Measurements from ENCODE around the gene STK11. TPM values are rescaled to one million over a fixed set of nuclear protein-coding genes. Genes with fewer than 3 reads are reported as not detected.

STK11 gene
- total and polyA plus RNA-seq, 2 experiments from 2014 or later = 4.6 to 64.1 TPM

DNA sequence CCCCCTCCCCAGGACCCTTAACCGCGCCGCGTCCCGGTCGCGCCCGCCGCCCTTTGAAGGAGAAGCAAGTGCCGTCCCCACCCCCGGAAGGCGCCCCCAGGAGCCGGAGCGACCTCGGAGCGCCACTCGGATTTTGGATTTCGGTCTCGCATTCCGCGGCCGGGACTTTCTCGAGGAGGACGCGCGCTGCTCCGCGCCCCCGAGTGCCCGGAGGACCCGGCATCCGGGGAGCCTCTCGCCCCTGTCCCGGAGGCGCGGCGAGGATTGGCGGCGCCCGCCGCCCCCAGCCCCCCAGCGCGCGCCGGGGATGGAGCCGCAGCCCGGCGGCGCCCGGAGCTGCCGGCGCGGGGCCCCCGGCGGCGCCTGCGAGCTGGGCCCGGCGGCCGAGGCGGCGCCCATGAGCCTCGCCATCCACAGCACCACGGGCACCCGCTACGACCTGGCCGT is 44.4 kb downstream of the STK11 start:
- WGBS, 2 experiments (ENCODE audit: low coverage in 1 of 2, low lambda C conversion rate in 2 of 2, missing lambda C conversion rate in 2 of 2) = 0% methylated on average over 2 to 30 of the region's 67 CpGs
- Histone ChIP-seq H3K27ac (peak overlapping the region; percentile 98), H3K4me1 (ENCODE audit: insufficient read depth) (peaks cover 24% of the 10 kb centered on the region), H4K20me1 (ENCODE audit: insufficient read depth) (no peaks in the 10 kb centered on the region), H2AFZ (no peak overlapping the region), H3K9me3 (ENCODE audit: low read depth) (no peaks in the 10 kb centered on the region), H3K4me3 (peak overlapping the region; percentile 85), H3K36me3 (ENCODE audit: low read depth) (peaks cover 17% of the 10 kb centered on the region), H3F3A (ENCODE audit: insufficient read depth) (peaks cover 12% of the 10 kb centered on the region; the same call in 1 of the 2 replicates), H3K4me2 (ENCODE audit: unreplicated experiment) (peak overlapping the region; percentile 87), H3K27me3 (replicated peaks; ENCODE audit: insufficient read depth) (no peaks in the 10 kb centered on the region), H3K9me2 (ENCODE audit: insufficient read depth) (no peaks in the 10 kb centered on the region), H3K79me2 (ENCODE audit: insufficient read depth) (peaks cover 39% of the 10 kb centered on the region), H3K9ac (peak overlapping the region; percentile 99)
- DNase-seq = no peak
- in situ Hi-C loops (cut with MboI) = no loop called here
- TF ChIP-seq EZH2phosphoT487 (IDR thresholded peaks at IDR 0.05; ENCODE audit: insufficient read depth, low read depth) (no peak), EZH2 (IDR thresholded peaks at IDR 0.05; ENCODE audit: insufficient read depth, poor library complexity, severe bottlenecking) (no peak)

DNA sequence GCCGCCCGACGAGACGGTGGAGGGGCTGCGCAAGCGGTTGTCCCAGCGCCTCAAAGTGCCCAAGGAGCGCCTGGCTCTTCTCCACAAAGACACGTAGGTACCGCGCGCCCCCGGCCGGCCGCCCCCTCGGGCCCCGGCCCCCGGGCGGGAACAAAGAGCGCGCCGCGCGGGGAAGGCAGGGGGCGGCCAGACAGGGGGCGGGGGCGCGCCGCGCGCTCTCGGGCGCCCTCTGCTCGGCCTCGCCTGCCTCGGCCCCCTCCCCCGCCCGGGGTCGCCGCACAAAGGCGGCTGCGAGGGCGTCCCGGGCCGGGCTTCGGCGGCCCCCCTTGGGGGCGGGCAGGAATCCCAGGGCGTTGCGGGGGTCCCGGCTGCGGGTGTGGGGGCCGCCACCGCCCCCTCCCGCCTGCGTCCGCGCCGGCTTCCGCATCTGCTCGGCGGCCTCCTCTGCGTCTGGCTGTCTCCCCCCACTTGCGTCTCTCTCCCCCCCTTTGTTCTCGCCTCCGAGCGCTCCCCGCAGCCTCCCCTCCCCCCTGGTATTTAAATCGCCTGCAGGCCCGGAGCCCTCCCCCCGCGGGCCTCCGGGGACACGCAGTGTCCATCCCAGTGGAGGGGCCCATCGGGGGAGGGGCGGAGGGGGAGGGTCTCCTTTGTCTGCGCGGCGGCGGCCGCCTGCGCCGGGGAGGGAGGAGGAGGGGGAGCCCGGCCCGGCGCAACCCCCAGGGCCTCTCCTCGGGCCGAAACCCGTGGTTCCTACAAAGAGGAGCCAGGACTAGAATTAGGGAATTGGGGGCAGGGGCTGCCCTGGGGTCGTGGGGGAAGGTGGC is 45.1 kb downstream of the STK11 start:
- H3K27ac ChIP-seq = peak overlapping the region; percentile 98
- peaks cover 20% of the 10 kb centered on the region for H3K4me1 ChIP-seq (ENCODE audit: insufficient read depth)
- no peaks in the 10 kb centered on the region for H4K20me1 ChIP-seq (ENCODE audit: insufficient read depth)
- peak overlapping the region; percentile 85 for H3K4me3 ChIP-seq
- WGBS, 2 experiments (ENCODE audit: low coverage in 1 of 2, low lambda C conversion rate in 2 of 2, missing lambda C conversion rate in 2 of 2) = 0 to 1% methylated on average over 4 to 80 of the region's 90 CpGs
- in situ Hi-C loops (cut with MboI) = no loop called here
- H3K9me2 ChIP-seq (ENCODE audit: insufficient read depth) = no peaks in the 10 kb centered on the region
- no peak overlapping the region for H2AFZ ChIP-seq
- TF ChIP-seq EZH2phosphoT487 (IDR thresholded peaks at IDR 0.05; ENCODE audit: insufficient read depth, low read depth) (no peak), EZH2 (IDR thresholded peaks at IDR 0.05; ENCODE audit: insufficient read depth, poor library complexity, severe bottlenecking) (no peak)
- peak overlapping the region; percentile 99 for H3K9ac ChIP-seq
- peak; percentile 76 for DNase-seq
- no peaks in the 10 kb centered on the region for H3K9me3 ChIP-seq (ENCODE audit: low read depth)
- no peaks in the 10 kb centered on the region for H3K27me3 ChIP-seq (replicated peaks; ENCODE audit: insufficient read depth)
- H3K4me2 ChIP-seq (ENCODE audit: unreplicated experiment) = peak overlapping the region; percentile 87
- H3F3A ChIP-seq (ENCODE audit: insufficient read depth) = peaks cover 14% of the 10 kb centered on the region
- H3K79me2 ChIP-seq (ENCODE audit: insufficient read depth) = peaks cover 46% of the 10 kb centered on the region
- peaks cover 23% of the 10 kb centered on the region for H3K36me3 ChIP-seq (ENCODE audit: low read depth)

DNA sequence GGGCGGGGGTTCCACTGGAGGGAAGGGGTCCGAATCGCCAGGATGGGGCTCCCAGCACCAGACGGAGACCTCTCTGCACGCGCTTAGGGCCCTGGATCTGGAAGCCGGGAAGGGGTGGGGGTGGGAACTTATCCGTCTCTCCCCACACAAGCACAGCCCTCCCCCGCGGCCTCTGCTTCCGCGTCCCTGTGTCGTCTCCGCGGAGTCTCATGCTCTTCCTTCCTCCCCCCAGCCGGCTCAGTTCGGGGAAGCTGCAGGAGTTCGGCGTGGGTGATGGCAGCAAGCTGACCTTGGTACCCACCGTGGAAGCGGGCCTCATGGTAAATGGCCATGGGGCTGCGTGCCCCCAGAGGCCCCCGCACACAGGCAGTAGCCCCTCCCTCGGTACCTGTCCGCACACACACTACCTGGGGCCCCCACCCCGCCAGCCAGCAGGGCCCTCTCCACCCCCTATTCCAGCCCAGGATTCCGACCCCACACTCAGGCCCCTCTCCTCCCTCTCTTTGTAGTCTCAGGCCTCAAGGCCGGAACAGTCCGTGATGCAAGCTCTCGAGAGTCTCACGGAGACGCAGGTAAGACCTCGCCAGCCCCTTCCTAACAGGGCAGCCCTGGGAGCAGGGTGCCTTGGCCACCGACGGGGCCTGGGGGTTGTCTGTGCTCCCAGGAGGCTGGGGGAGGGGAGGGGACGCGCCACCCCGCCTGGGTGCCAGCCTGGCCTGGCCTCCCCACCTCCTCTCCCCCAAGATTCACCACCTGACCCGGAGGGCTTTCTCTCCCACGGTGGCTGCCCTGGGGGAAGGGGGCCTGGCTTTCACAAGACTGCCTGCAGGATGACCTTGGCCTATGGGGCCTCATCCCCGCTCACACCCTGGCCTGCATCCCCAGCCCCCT is 46.0 kb downstream of the STK11 start:
- peak overlapping the region; percentile 85 for H3K4me3 ChIP-seq
- peaks cover 55% of the 10 kb centered on the region for H3K79me2 ChIP-seq (ENCODE audit: insufficient read depth)
- H3K4me1 ChIP-seq (ENCODE audit: insufficient read depth) = peaks cover 20% of the 10 kb centered on the region
- H2AFZ ChIP-seq = no peak overlapping the region
- peak overlapping the region; percentile 99 for H3K9ac ChIP-seq
- H3F3A ChIP-seq (ENCODE audit: insufficient read depth) = peaks cover 24% of the 10 kb centered on the region
- TF ChIP-seq EZH2 (IDR thresholded peaks at IDR 0.05; ENCODE audit: insufficient read depth, poor library complexity, severe bottlenecking) = no peak
- TF ChIP-seq EZH2phosphoT487 (IDR thresholded peaks at IDR 0.05; ENCODE audit: insufficient read depth, low read depth) = no peak
- peak overlapping the region; percentile 98 for H3K27ac ChIP-seq
- H3K27me3 ChIP-seq (replicated peaks; ENCODE audit: insufficient read depth) = no peaks in the 10 kb centered on the region
- no peaks in the 10 kb centered on the region for H4K20me1 ChIP-seq (ENCODE audit: insufficient read depth)
- H3K9me2 ChIP-seq (ENCODE audit: insufficient read depth) = no peaks in the 10 kb centered on the region
- peak overlapping the region; percentile 87 for H3K4me2 ChIP-seq (ENCODE audit: unreplicated experiment)
- DNase-seq = peak; percentile 85
- peaks cover 30% of the 10 kb centered on the region for H3K36me3 ChIP-seq (ENCODE audit: low read depth)
- in situ Hi-C loops (cut with MboI) = no loop called here
- WGBS, 2 experiments (ENCODE audit: low coverage in 1 of 2, low lambda C conversion rate in 2 of 2, missing lambda C conversion rate in 2 of 2) = 1 to 2% methylated on average over 23 to 40 of the region's 41 CpGs
- H3K9me3 ChIP-seq (ENCODE audit: low read depth) = no peaks in the 10 kb centered on the region

DNA sequence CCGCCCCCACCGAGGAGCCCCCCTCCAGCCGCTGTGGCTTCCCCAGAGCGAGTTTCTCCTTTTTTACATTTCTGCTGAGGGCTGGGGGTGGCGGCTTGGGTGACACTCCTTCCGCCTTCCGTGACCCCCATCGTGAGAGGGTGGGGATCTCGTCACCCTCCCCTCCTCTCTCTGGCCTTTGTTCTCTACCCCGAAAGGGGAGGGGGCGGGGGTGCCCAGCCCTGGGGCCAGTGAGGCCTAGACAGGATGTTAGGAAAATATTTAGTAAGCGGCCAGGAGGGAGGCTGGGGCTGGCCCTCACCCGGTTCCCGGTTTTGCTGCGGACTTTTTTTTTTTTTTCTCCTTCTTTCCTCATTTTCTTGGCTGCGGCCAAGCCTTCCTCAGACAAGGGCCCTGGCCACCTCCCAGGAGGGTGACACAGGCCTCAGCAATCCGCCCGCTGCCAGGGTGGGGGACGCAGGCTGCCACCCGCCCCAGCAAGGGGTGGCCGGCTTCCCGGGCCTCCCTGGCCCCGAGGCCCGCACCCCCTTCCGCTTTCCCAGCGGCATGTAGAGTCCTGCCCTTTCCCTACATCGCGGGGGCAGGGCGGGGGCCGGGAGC is 46.7 kb downstream of the STK11 start:
- no peaks in the 10 kb centered on the region for H3K9me2 ChIP-seq (ENCODE audit: insufficient read depth)
- peak overlapping the region; percentile 85 for H3K4me3 ChIP-seq
- H4K20me1 ChIP-seq (ENCODE audit: insufficient read depth) = no peaks in the 10 kb centered on the region
- 0 to 1% methylated on average over 17 to 30 of the region's 30 CpGs for WGBS, 2 experiments (ENCODE audit: low coverage in 1 of 2, low lambda C conversion rate in 2 of 2, missing lambda C conversion rate in 2 of 2)
- peak overlapping the region; percentile 87 for H3K4me2 ChIP-seq (ENCODE audit: unreplicated experiment)
- H3K9ac ChIP-seq = peak overlapping the region; percentile 99
- H3F3A ChIP-seq (ENCODE audit: insufficient read depth) = peaks cover 27% of the 10 kb centered on the region
- H3K79me2 ChIP-seq (ENCODE audit: insufficient read depth) = peaks cover 62% of the 10 kb centered on the region
- H3K4me1 ChIP-seq (ENCODE audit: insufficient read depth) = peaks cover 22% of the 10 kb centered on the region
- no peak overlapping the region for H2AFZ ChIP-seq
- no peaks in the 10 kb centered on the region for H3K9me3 ChIP-seq (ENCODE audit: low read depth)
- DNase-seq = peak; percentile 98
- peaks cover 36% of the 10 kb centered on the region for H3K36me3 ChIP-seq (ENCODE audit: low read depth)
- peak overlapping the region; percentile 98 for H3K27ac ChIP-seq
- H3K27me3 ChIP-seq (replicated peaks; ENCODE audit: insufficient read depth) = no peaks in the 10 kb centered on the region
- in situ Hi-C loops (cut with MboI) = no loop called here
- TF ChIP-seq EZH2phosphoT487 (IDR thresholded peaks at IDR 0.05; ENCODE audit: insufficient read depth, low read depth) = no peak
- TF ChIP-seq EZH2 (IDR thresholded peaks at IDR 0.05; ENCODE audit: insufficient read depth, poor library complexity, severe bottlenecking) = no peak

All from GM23248 (cell line).